Uterus (tissue), 4 donors: ENCODE data around the gene BICRAL. TPM values are rescaled to one million over a fixed set of nuclear protein-coding genes. Genes with fewer than 3 reads are reported as not detected.
"Not testable (repeated sequence)": the region's sequence is repeated elsewhere in the genome, so short reads cannot be mapped to it uniquely, and the experiment has no call there.

ENCODE experiments used
- DNase-seq, 2 donors: peaks; one replicate each; pipeline ENCODE4 v3.0.0-alpha.2; 2019 to 2020
- H3K27ac ChIP-seq, 2 donors: fragments of 200-600 bp; sonication (generic); 1 replicate in 1 of 2; 2 replicates in 1 of 2; pipeline ENCODE4 v1.5.1; 2016 to 2018
- H3K27me3 ChIP-seq, 2 donors: fragments of 200-600 bp; sonication (generic); one replicate each; pipeline ENCODE4 v1.5.1; 2018 to 2019; ENCODE audit warnings: control low read depth in 1 of 2
- H3K36me3 ChIP-seq, 2 donors: fragments of 200-600 bp; sonication (generic); one replicate each; pipeline ENCODE4 v1.5.1; 2019; ENCODE audit warnings: control low read depth in 1 of 2
- H3K4me1 ChIP-seq, 2 donors: fragments of 200-600 bp; sonication (generic); one replicate each; pipeline ENCODE4 v1.5.1; 2018 to 2019; ENCODE audit warnings: control low read depth in 1 of 2
- H3K4me3 ChIP-seq, 2 donors: fragments of 200-600 bp; sonication (generic); 1 replicate in 1 of 2; 2 replicates in 1 of 2; pipeline ENCODE4 v1.5.1; 2018 to 2019; ENCODE audit warnings: mild to moderate bottlenecking in 1 of 2
- H3K9me3 ChIP-seq, 2 donors: fragments of 200-600 bp; sonication (generic); one replicate each; pipeline ENCODE4 v1.5.1; 2019; ENCODE audit warnings: control low read depth in 1 of 2
- POLR2A ChIP-seq, 2 donors: fragments of 450-650 bp; IDR thresholded peaks; one replicate each; pipeline ENCODE4 v1.6.1; 2016; ENCODE audit warnings: antibody characterized with exemption in 2 of 2, mild to moderate bottlenecking in 1 of 2, moderate library complexity in 1 of 2
- intact Hi-C: fragments of 100-400 bp; cut with DNase I; formaldehyde crosslinking; loops from one replicate; pipeline ENCODE4 v1.15.1; 2023; ENCODE audit warnings: low total_unique reads
- total RNA-seq, 4 donors: library from RNA; depleted of rRNA in 3 of 4; stranded (reverse); fragments of >200 nt in 3 of 4; gene quantifications; one replicate each; pipeline versions ENCODE4 v1.1.0 to v1.2.4, GENCODE V29; 2014 to 2023
- TF ChIP-seq, protein P1 (sequence below), 4 experiments: fragments of 200-600 bp in 2 of 4; fragments of 450-650 bp in 2 of 4; sonication (generic) in 2 of 4; IDR thresholded peaks; one replicate each; pipeline ENCODE4 v1.5.1; 2016 to 2019; ENCODE audit warnings: antibody characterized with exemption in 4 of 4, mild to moderate bottlenecking in 2 of 4, moderate library complexity in 1 of 4
- donor health status: DM: yes; HTN: yes; CAD: no.

Gene BICRAL
- total RNA-seq, 4 donors from 2014 or later = 7.4 to 35.3 (median 18.2) TPM

DNA sequence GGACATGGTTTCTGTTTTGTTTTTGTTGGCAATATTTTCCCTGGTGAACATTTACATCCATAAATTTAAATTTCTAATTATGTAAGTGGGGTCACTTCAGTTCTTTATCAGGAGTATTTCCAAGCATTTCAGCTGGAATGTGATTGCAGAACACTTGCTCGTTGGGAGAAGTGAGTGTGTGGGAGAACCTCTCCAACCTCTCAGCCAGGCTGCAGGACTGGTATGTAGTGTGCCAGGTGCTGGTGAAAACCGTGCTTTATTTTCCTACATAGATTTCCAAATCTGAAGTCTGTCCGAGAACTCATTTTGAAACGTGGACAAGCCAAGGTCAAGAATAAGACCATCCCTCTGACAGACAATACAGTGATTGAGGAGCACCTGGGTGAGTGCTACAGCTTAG lies 103.8 kb downstream of the BICRAL start:
- no peak for DNase-seq
- Histone ChIP-seq H3K36me3 (no peaks in the 10 kb centered on the region), H3K9me3 (no peaks in the 10 kb centered on the region), H3K4me3 (no peak overlapping the region), H3K27me3 (no peaks in the 10 kb centered on the region), H3K4me1 (no peaks in the 10 kb centered on the region), H3K27ac (no peak overlapping the region)
- TF ChIP-seq, protein P1, sequence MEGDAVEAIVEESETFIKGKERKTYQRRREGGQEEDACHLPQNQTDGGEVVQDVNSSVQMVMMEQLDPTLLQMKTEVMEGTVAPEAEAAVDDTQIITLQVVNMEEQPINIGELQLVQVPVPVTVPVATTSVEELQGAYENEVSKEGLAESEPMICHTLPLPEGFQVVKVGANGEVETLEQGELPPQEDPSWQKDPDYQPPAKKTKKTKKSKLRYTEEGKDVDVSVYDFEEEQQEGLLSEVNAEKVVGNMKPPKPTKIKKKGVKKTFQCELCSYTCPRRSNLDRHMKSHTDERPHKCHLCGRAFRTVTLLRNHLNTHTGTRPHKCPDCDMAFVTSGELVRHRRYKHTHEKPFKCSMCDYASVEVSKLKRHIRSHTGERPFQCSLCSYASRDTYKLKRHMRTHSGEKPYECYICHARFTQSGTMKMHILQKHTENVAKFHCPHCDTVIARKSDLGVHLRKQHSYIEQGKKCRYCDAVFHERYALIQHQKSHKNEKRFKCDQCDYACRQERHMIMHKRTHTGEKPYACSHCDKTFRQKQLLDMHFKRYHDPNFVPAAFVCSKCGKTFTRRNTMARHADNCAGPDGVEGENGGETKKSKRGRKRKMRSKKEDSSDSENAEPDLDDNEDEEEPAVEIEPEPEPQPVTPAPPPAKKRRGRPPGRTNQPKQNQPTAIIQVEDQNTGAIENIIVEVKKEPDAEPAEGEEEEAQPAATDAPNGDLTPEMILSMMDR (IDR thresholded peaks at IDR 0.05) = no peak
- no peak for TF ChIP-seq POLR2A (IDR thresholded peaks at IDR 0.05)
- intact Hi-C loops = no loop called here

DNA sequence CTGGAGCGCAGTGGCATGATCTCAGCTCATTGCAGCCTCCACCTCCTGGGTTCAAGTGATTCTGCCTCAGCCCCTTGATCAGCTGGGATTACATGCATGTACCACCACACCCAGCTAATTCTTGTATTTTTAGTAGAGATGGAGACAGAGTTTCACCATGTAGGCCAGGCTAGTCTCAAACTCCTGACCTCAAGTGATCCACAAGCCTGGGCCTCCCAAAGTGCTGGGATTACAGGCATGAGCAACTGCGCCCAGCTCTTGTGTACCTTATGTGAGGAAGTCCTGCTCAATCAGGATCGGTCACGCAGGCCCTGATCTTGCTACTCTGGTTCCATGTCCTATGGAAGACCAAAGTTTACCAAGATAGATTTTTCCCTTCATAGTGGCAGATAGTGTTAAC lies 106.3 kb downstream of the BICRAL start:
- H3K36me3 ChIP-seq, H3K27me3 ChIP-seq, H3K27ac ChIP-seq, H3K4me1 ChIP-seq, DNase-seq, H3K4me3 ChIP-seq, intact Hi-C loops, H3K9me3 ChIP-seq: not testable (repeated sequence)

DNA sequence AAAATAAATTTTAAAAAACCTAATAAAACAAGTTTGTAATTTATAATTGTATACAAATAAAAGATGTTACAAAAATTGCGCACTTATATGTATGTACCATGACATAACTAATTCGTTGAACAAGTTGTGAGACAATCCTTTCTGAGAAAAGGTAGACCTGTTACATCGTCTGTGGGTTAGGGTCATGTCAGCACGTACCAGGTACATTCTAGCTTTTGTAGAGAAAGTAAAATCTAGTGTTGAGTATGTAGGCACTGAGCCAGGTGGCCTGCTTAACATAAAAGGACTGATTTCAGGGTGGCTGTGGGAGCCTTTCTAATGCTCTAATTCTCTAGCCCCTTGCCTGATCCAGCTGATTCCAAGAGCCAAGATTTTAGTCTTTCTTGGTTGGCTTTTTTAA lies 108.0 kb downstream of the BICRAL start:
- H3K27ac ChIP-seq = peak overlapping the region; percentile 82 to 93
- H3K27me3 ChIP-seq = no peaks in the 10 kb centered on the region
- no peak for DNase-seq
- H3K4me3 ChIP-seq = peak overlapping the region; percentile 78 to 92
- no peak for TF ChIP-seq POLR2A (IDR thresholded peaks at IDR 0.05)
- TF ChIP-seq, protein P1 (IDR thresholded peaks at IDR 0.05) = no peak
- H3K4me1 ChIP-seq = no peaks in the 10 kb centered on the region
- H3K36me3 ChIP-seq = no peaks in the 10 kb centered on the region
- intact Hi-C loops = no loop called here
- H3K9me3 ChIP-seq = no peaks in the 10 kb centered on the region

DNA sequence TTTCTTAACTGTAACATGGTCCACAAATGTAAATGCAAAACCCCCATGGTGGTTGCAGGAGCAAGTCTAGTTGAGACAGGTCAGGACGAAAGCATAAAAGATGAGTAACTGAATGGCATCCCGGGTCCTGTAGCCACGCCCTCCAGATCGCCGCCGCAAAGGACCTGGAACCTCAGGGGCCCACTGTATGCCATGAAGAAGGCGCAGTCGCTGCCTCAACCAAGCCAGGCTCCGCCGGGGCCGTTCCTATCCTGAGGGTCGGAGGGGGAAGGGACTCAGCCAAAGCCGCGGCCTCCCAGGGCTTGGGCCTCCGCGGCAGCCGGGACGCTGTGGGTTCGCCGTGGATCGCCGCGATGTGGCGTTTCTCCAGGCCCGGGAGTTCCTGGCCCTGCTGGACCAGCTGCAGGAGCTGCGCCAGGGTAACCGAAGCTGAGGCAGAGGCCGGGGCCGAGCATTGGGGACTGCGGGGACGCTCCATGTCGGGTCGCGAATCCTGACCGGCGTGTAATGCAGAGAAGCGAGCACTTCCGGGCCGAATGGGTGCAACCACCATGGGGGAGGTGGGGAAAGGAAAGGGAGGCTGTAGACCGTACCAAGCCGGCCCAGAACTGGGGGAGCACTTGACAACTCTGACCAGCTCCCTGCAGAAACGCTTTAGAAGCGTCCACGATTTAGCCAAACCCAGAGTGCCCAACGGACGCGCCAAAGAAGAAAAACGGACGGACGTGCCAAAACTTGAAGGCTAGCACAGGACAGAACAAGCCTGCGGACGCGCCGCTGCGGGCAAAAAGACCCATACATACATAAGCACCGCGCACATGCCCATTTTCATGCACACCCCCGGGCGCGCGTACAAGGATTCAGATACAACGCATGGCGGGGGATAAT lies 108.7 kb downstream of the BICRAL start:
- intact Hi-C loops = no loop called here
- DNase-seq = peak; percentile 92 to 94
- Histone ChIP-seq H3K36me3 (no peaks in the 10 kb centered on the region), H3K4me3 (peak overlapping the region; percentile 78 to 92), H3K27ac (peak overlapping the region; percentile 82 to 93), H3K27me3 (no peaks in the 10 kb centered on the region), H3K4me1 (no peaks in the 10 kb centered on the region), H3K9me3 (no peaks in the 10 kb centered on the region)
- peak; percentile 20 to 63 for TF ChIP-seq POLR2A (IDR thresholded peaks at IDR 0.05)
- TF ChIP-seq, protein P1 (IDR thresholded peaks at IDR 0.05) = peak in 2 of 4 experiments; percentile 2 to 6

DNA sequence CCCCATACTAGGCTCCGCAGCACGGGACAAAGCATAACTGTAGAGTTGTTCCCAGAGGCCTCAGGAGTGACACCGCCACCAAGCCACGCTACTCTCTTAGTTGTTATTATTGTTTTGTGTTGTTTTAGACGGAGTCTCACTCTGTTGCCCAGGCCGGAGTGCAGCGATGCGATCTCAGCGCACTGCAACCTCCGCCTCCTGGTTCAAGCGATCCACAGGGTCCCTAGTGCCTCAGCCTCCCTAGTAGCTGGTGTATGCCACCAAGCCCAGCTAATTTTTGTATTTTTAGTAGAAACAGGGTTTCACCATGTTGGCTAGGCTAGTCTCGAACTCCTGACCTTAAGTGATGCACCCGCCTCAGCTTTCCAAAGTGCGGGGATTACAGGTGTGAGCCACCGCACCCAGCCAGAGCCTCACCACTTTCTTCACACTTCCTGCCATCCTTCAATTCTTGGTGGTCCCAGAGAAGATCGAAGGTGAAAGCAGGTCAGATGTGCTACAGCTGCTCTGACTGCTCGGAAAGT lies 109.4 kb downstream of the BICRAL start:
- Histone ChIP-seq H3K36me3 (no peaks in the 10 kb centered on the region), H3K27me3 (no peaks in the 10 kb centered on the region), H3K4me3 (peak overlapping the region; percentile 78 to 92), H3K27ac (peak overlapping the region; percentile 82 to 93), H3K9me3 (no peaks in the 10 kb centered on the region), H3K4me1 (no peaks in the 10 kb centered on the region)
- TF ChIP-seq POLR2A (IDR thresholded peaks at IDR 0.05) = no peak
- TF ChIP-seq, protein P1 (IDR thresholded peaks at IDR 0.05) = no peak
- DNase-seq = no peak
- intact Hi-C loops = no loop called here

DNA sequence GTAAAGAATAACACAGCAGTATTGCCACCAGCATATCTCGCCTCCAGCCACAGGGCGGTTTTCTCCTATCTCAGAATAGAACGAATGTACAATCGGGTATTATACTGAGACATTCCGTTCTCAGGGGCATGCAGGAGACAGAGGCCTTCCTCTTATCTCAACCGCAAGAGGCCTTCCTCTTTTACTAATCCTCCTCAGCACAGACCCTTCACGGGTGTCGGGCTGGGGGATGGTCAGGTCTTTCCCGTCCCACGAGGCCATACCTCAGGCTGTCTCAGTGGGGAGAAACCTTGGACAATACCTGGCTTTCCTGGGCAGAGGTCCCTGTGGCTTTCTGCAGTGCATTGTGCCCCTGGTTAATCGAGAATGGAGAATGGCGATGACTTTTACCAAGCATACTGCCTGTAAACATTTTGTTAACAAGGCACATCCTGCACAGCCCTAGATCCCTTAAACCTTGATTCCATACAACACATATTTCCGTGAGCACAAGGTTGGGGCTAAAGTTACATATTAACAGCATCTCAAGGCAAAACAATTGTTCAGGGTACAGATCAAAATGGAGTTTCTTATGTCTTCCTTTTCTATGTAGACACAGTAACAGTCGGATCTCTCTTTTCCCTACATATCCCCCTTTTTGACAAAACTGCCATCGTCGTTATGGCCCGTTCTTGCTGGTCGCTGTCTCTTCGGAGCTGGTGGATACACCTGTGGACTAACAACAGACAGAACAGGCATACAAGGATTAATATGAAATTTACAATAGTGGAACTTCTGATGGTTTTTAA lies 112.4 kb downstream of the BICRAL start:
- H3K27me3 ChIP-seq, intact Hi-C loops, H3K9me3 ChIP-seq, DNase-seq, H3K27ac ChIP-seq, H3K4me3 ChIP-seq, H3K36me3 ChIP-seq, H3K4me1 ChIP-seq: not testable (repeated sequence)
